Activated CD8-positive, alpha-beta memory T cell treated with anti-CD3 and anti-CD28 coated beads for 48 hours (primary cell): ENCODE measurements around the gene NPPC.

Experiments
- DNase-seq, 3 experiments: peaks; one replicate each; pipeline ENCODE4 v3.0.0-alpha.2; 2020; ENCODE audit warnings: low read depth in 2 of 3, low spot score in 2 of 3

Gene NPPC

DNA sequence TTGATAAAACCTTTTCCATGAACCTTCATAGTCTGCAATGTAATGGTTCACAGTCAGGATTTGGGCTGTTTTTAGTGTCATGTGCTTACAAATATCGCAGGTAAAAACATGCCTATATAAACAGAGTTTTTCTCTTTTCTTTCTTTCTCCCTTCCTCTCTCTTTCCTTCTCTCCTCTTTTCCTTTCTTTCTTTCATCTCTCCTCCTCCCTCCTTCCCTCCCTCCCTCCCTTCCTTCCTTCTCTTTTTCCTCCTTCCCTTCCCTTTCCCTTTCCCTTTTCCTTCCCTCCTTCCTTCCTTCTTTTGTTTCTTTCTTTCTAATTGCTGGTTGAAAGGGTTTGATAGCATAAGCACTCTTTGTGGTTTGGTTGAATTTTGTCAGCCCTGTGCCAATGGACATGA, 9.6 kb upstream of the NPPC start:
- DNase-seq, result no peak

DNA sequence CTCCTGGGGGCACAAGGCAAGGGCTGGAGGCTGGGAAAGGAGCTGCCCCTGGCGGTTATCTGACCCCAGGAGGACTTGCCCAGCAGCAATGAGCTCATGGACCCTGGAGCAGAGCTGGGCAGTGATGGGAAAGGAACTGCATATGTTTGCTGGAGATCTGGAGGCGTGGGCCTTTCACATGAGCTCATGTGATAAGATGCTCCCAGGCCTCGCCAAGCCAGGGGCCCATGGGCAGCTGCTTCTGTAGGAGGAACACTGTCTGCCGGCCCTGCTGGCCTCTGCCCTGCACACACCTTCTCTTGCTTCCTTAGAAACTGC, 9.0 kb upstream of the NPPC start:
- no peak for DNase-seq

DNA sequence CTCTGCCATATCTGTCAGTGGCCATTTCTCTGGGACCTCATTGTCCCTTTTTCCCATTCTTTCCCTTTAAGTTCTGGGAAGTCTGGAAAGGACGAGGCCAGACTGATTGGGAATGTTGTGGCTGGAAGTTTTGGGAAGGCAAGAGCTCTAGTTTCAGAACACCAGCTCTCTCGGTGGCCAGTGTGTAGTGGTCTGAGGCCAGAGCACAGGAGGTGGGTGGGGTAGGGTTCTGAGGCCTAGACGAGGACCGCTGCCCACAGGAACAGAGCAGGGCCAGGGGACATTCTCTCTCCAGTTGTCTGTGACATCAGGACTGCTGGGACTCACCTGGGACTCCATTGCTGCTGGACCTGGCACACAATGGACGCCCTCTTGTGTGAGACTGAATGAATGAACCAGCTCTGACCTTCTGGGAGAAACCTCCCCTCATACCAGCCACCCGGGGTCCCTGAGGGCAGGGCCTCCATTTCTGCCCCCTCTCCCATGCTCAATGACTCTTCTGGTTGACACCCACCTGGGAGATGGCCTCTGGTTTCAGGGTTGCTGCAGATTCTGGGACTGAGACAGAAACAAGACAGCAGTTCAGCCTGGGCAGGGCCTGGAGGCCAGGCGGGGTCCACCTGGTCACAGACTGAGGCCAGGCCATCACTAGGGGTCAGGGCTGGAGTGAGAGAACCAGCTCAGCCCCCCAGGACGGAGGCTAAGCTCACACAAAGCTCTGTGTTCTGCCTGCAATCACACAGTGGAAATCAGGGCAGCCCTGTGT, 8.4 kb upstream of the NPPC start:
- DNase-seq, result no peak

DNA sequence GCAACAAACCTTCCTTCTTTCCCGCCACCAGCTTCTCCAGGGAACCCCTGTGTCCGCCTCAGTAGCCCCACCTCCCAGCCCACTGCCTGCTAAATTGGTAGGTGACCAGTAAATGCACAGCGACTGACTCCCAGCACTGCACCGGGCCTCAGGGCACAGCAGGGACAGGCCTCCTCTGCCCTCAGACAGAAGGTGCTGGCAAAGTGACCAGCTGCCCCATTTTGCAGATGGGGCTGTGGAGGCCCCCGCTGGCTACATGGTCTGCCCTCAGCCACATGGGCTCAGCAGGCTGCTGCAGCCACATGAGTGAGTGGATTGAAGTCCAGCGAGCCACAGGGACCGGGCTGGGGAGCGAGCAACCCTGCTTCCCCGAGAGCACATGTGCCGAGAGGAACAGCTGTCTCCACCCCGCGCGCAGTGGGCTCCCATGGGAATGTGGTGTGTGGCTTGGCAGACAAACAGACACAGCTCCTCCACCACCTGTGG, 7.8 kb upstream of the NPPC start:
- DNase-seq, result no peak

DNA sequence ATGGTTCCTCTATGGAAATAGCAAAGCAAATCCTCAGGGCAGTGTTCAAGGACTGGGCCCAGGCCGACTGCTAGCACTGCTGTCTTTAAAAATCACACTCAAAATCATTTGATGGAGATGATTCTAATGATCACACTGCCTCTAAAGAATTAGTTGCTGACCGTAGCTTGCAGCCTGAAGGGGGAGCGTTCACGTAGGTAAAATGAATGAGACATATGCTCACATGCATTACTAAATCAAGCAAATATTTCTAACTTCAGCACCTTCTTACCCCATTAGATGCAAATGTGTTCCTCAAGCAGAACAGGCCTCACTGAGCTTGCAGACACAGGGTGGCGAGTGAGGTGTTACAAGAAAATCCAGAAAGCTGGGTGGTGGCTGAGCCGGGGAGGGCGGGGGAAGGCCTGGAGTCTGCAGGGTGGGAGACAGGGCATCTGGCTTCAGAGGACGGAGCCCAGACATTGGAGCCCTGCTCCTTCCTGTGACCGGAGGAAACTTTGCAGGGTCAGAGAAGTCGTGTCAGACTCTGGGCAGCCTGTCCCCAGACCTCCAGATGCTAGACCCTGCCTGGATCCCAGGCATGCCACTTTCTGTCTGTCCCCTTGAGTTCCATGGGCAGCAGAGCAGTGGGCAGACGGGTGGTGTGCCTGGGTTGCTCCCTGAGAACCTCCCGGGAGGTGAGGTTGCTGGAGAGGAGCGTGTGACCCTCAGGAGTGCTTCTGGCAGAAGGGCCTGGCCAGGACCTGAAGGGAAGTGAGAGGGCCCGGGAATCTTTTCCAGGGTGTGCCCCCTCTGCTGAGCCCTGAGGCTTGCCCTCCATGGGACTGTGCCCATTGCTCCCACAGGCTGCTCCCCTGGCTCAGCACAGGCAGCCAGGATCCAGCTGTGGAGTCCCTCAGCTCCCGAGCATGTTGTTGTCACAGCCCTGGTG, 7.1 kb upstream of the NPPC start:
- DNase-seq, result no peak

DNA sequence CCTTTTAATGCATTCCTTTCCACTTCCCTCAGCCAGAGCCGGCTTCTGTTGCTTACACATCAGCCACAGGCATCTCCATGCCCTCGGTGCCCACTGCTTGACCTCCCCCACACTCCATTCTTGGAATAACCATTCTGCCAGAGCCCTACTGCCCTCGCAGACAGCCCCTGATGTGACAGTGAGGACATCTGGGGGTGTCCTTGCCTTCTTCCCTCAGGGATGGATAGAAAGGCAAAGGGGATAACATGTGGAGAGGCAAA, 6.4 kb upstream of the NPPC start:
- no peak for DNase-seq

DNA sequence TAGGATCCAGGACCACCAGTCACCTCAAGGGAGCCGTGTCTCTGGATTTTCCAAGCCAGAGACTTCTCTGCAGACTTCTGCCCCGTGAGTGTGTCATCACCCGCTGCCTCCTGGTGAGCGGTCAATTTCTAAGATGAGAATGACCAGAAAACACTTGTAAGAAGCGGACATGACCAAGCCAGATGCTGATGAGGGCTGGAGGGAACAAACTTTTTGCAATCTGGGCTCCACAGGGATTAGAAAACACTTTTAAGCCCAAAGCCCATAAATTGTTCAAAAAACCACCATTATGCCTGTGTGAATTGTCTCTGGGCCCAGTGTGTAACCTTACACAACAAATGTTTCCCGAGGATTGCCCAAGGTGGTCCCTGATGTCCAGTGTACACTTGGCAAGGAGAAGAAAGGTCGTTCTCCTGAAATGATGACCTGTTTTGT, 5.3 kb upstream of the NPPC start:
- DNase-seq, result no peak

DNA sequence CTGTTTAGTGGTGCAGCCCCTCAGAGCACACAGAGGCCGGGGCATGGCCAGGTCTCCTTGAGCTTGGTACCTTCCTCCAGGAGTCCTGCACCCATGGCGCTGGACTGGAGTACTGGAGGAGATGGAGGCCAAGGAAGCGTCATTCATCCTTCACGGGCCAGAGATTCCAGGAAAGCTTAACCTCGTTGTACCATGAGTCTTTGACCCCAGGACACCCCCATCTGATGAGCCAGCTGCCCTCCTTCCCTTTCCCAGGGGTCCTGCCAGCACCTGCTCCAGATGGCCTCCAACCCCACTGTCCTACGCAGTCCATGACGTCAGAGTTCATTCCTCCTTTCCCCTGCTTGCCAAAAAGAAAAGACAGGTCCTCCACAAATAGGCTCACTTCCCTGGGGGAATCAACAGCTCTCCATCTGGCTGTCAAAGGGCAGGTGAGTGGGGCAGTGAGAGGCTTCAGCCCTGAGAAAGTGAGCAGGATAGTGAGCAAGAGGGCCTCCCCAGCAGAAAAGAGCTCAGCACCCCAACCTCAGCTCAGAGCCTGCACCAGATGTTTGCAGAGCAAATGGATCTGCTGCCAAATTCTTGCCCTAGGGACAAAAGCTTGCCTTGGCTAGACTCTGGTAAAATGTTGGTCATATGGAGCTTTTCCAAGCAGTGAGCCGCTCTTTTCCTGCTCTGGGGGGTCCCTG, 4.5 kb upstream of the NPPC start:
- DNase-seq, result no peak

DNA sequence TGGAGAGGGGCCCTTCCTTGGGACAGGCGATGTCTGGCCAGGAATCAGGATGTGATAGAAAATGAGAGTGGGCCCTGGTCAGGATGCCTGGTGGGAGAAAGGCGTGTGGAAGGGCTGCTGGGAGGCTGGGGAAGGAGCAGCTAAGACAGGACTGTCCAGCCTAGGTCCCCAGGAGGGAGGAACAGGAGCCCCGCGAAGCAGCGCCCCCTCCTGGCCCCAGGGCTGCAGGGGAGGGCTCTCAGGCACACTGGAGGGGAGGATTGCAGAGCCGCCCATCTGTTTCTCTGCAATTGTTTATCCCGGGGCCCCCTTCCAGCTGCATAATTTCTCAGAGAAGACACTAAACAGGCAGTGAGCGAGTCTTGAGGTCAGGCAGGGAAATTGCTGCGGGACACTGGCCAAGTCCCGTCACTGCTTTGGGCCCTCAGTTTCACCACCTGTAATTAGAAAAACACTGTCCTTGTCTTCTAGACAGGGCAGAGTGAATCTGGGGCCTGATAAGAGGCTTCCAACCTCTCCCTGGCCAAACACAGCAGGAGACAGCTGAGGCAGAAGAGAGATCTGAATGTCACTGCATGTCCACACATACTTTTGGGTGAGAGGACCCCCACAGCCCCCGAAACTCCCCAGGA, 3.9 kb upstream of the NPPC start:
- DNase-seq, result no peak

DNA sequence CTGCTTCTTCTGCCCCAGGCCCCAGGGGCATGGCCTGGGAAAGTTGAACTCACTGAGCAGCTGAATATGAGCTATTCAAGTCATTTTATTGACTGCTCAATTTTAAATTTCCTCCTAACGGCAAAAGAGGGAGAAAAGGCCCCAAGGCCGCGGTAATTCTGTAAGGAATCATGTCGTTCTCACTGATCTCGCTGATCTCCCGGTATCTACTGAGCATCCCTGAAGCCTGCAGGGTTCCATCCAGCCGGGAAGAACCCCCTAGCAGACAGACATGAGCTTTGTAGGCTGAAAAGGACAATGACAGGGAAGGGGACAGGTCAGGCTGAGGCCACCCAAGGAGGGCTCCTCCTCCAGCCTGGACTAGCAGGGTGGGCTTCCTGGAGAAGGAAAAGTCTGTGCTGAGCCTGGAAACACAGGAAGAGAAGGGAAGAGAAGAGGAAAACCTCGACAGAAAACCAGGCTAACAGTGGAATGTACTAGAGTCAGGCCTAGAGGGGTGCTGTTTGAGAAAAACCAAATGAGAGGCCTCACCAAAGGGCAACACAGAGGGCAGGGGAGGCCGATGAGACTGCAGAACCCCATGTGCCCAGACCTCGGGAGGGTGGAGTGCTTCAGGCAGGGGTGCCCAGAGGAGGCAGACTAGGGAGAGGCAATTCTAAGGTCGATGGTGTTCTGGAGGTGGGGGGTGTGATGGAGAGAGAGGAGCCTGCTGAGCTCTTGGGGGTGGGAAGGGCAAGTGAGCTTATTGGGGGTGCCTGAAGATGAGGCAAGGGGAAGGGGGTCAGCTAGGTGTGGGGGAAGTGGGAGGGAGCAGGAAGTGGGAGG, 2.9 kb upstream of the NPPC start:
- no peak for DNase-seq

DNA sequence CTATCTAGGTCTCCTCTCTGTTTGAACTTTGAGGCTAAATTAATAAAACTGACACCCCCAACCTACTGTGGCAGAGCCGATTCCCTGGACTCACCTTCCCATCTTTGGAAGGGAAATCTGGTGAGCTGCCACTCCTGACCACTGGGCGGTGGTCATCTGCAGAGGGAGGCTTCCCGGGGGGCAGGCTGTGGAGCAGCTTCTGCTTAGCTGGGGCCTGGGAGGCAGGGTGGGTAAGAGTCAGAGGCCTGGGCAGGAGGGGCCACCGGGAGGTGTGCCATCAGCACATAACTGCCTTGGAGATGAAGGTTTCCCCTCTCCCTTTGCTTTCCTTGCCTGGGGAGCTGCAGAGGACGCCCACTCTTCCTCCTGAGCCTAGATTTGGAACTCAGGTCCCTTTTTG, 2.3 kb upstream of the NPPC start:
- no peak for DNase-seq

DNA sequence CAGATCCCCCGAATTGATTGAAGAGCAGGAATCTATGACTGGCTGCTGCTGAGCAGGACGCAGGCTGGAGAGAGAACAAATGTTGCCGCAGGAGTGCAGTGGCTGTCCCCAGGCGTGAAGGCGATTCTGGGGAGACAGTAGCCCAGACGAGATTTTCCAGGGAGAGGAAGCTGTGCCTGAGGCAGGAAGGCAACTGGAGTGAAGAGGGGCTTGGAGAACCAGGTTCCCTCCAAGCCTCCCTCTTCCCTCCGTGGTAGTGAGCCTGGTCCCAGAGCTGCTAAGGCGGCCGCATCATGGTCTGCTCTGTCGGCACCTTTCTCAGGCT, 1.3 kb upstream of the NPPC start:
- DNase-seq, result no peak

DNA sequence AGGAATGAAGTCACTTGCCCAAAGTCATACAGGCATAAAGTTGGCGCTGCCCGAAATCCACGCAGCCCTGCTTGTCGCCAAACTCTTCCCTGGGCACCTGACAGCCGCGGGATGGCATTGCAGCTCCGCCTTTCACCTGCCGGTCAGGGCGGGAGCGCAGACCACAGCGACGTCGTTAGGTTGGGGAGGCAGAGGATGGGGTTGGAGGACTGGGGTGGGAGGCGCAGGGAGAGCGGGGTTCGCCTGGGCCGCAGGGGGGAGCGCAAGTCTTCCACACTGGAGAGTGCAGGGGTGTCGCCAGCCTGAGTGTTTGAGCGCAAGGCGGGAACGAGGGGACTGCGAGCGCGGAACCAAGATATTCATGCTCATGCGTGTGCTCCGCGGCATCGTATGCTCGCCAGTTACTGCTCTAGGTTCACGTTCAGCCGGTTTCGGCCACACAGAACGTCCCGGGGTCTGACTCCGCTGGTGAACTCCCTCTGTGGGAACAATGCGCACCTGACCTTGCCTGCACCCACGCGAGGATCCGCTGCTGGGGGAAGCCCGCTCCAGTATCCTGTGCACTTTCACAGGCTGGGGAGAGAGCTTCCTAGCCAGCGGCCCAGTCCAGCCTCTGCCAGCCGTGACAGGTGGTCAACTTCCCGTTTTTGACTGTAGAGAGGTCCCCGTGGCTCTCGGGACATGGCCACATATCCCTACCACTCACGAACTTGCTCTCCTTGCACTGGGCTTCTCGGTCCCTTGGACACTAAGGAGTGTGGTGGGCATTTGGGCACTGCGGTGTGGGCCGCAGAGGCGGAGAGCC, 767 bp upstream of the NPPC start:
- no peak for DNase-seq

DNA sequence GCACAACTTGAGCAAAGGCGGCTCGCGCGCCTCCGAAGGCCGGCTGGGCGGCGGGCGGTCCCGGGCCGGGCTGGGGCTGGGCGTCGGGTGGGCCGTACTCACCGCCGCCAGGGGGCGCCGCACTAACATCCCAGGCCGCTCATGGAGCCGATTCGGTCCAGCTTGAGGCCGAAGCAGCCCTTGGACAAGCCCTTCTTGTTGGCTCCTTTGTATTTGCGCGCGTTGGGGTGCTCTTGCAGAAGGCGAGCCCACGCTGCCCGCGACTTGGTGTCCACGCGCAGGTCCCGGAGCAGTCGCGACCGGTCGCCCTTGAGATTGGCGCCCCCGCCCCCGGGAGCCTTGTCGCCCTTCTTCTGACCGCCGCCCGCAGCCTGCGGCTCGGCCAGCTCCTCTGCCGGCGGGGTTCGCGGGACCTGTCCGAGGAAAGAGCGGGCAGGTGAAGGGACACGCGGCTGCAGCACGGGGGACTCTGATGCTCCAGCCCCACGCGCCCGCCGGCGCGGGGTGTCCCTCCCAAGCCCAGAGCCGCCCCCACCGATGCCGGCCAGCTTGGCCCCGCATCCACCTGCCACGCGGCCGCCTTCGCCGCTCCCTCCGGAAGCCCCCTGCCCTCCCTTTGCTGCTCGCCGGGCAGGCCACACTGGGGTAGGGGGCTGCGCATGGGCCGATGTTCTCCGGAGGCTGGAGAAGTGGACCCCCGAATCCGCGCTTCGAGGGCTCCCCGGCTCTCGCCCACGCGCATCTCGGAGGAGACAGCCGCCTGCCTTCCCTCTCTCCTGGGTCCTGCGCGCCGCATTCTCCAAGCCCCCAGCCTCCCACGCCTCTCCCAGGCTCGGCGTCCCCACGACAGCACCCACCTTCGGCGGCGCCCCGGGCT, 655 bp downstream of the NPPC start:
- peak; percentile 40 to 82 (median 71) for DNase-seq

DNA sequence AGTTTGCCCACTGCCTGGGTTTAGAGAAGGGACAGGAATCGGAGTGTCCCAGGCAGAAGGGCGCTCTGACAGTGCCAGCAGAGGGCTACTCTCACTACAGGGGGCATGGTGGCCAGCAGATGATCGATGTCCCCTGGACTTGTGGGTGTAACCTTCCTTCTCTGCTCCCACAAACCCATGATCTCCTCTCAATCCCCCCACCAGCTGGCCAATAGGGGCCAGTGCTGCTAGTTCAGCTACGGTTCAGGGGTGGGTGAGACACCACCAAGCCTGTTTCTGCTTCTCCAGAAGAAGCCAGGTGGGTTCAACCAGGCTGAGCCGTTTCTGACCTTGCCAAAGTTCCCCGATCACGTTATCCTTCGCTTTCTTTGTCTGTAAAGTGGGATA, 1.3 kb downstream of the NPPC start:
- no peak for DNase-seq

DNA sequence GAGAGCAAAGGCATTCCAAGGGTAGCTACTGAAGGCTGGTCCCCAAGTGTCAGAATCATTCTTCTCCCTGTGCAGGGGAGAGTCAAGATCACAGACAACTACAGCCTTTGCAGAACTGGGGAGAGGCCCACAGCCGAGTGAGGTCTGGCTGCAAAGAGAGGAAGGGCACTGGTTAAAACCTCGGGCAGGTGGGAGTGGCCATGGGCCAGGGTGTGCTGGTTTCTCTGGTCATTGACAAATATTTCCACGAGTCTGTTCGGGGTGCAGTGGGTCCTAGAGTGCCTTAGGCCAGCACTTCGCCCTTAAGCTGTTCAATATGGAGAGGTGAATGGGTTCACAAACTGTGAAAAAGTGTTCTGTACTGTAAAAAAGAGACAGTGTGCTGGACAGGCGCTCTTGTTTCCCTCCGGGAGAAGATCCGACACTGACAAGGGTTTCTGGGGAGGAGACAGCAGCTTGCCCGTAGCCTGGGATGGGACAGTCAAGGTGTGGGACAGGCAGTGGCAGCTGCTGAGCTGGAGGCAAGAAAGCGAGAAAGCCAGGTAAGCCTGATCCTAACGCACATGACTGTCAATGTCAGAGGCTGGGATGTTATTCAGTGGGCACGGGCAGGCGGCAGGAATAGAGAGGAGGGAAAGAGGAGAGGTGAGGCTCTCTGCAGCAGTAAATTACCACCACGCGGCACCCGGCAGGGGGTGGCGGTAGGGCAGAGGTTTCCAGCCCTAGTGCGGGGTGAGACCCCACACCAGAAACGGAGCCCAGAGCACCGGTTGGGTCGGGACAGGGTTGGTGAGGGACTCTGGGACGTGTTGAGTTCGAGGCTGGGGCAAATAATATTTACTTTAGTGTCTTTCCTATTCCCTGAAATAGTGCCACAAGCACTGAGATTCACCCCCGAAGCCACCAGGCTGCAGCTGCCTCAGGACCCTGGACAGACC, 2.0 kb downstream of the NPPC start:
- no peak for DNase-seq

DNA sequence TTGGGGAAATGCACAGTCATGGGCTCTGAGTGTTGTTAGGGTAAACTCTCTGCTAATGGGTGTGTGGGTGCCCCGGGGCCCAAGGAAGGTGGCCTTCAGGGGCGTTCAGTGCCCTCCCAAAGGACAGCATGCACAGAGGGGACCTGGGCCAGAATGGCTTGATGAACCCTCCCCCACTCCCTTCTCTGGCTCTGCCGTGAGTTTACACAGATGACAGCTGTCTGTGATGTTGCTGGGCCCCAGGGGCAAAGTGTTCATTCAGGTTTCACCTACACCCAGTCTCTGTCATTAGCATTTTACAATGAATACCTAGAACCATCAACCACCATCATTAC, 3.2 kb downstream of the NPPC start:
- DNase-seq, result no peak

DNA sequence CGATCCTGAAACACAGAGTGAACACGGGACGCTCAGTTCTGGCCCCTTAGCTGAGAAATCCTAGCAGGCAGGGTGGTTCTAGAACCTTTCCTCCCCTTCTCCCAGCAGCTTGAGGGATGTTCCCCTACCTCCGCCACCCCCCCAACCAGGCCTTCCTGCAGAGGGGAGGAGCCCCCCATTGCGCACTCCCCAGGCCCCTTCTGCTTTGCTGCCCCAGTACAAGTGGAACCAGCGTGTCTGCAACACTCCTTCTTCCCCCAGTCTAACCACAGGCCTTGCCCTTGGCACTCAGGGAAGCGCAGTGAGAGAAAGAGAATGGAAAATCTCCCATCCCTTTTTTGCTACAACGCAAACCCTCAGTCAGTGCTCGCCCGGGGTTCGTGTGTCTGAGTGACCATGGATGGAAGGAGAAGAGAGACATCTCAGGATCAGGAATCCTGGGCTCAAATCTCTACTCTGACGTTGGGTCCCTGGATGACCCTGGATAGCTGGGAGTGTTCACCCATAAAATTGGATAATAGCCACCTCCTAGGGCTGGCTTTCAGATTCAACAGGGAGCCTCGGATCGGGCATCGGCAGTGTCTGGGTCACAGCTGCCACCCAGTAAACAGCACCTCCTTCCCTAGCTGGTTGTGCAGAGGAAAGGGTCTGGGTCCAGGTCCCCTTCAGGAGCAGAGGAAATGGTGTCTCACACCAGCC, 3.7 kb downstream of the NPPC start:
- DNase-seq, result no peak
